ENCODE results near the gene DIAPH2.
A peak's percentile ranks its signal among the peaks of the same experiment; 100 is the strongest.

The DIAPH2 gene

DNA sequence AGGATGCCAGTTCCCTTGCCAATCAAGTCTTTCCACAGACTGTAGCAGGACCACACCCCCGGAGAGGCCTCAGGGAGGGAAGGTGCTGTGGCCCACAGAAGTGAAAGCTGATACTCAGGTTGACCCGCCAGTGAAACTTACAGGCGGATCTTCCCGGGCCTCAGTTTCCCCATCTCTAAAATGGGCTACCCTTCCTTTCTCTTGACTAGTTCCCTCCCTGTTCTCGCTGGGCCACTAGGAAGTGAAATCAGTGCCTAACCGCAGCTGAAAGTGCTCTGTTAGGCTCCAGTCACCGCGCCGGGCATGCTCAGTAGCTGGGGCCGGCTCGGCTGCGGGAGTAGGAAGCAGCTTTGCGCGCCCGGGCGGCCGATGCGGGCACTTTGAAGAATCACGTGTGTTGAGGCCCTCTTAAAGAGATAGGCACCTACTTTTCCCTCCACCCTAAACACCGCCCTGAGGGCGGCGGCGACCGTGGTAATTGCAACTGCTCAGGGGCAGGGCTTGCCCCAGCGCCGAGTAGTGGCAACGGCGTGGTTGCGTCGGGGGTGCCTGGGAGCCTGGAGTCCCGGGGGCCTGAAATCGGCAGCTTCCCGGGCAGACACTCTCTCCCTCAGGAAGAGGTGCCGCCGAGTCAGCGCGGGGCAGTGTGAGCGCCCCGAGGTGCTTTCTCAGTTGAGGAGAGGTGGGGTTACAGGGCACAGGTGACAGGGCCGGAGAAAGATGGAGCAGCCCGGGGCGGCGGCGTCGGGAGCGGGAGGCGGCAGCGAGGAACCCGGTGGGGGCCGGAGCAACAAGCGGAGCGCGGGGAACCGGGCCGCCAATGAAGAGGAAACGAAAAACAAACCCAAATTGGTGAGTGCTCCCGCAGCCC, at the start of gene DIAPH2:
TSS of gene DIAPH2 (plus strand) at position 504 of the 871 bp plus-strand sequence.
- Histone ChIP-seq H3K27ac (peak within 1 kb of the TSS; percentile 59), H3K27me3 (replicated peaks) (no peaks in the 10 kb centered on the region), H3K36me3 (replicated peaks) (no peaks in the 10 kb centered on the region), H3K4me3 (ENCODE audit: low read depth, low read length) (peak within 1 kb of the TSS; percentile 72)
- TF ChIP-seq CTCF (IDR thresholded peaks at IDR 0.05; ENCODE audit: low read depth, low read length, missing control alignments) = peak; percentile 24
- DNase-seq = peak; percentile 78
- in situ Hi-C loops (cut with HindIII; ENCODE audit: low pct_ligation_motif_present, low sequenced_read_pairs) = no loop called here

GRCh38 chrX:96650023-96650422, 34.6 kb upstream of the DIAPH2 start:
- no peaks in the 10 kb centered on the region for H3K27me3 ChIP-seq (replicated peaks)
- in situ Hi-C loops (cut with HindIII; ENCODE audit: low pct_ligation_motif_present, low sequenced_read_pairs) = no loop called here
- DNase-seq = no peak
- no peak for TF ChIP-seq CTCF (IDR thresholded peaks at IDR 0.05; ENCODE audit: low read depth, low read length, missing control alignments)
- no peaks in the 10 kb centered on the region for H3K36me3 ChIP-seq (replicated peaks)
- no peak overlapping the region for H3K27ac ChIP-seq
- no peak overlapping the region for H3K4me3 ChIP-seq (ENCODE audit: low read depth, low read length)

DNA sequence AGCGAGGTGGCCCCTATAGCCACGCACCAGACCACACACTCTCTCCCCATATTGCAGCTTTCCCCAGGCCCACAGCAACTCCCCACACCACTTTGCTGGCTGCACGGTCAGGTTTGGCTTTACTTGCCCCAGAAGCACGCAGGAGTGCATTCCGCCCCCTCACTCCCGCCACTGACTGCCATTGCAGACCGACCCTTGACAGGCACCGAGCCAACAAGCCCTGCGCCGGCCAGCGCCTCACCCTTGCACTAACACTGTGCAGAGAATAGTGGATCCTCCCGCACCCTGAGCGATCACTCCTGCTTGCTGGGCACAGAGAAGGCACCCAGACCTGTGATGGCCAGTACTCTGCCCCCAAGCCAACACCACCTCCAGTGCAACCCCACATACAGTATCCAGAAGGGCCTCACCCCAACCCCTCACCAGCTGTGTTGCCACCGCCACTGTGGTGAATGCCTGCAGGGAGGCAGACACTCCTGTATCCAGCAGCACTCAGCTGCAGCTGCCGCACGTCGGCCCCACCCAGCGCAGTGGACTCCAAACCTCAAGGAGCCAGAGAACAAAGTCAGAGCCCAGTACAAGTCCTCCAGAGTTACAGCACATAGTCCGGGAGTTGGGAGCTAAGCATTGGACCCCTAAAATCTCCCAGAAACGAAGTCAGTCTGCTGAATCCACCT, 28.6 kb upstream of the DIAPH2 start:
- Histone ChIP-seq H3K4me3 (ENCODE audit: low read depth, low read length) (no peak overlapping the region), H3K36me3 (replicated peaks) (no peaks in the 10 kb centered on the region), H3K27ac (no peak overlapping the region), H3K27me3 (replicated peaks) (no peaks in the 10 kb centered on the region)
- DNase-seq = no peak
- in situ Hi-C loops (cut with HindIII; ENCODE audit: low pct_ligation_motif_present, low sequenced_read_pairs) = no loop called here
- no peak for TF ChIP-seq CTCF (IDR thresholded peaks at IDR 0.05; ENCODE audit: low read depth, low read length, missing control alignments)

GRCh38 chrX:96682516-96682915, 2.1 kb upstream of the DIAPH2 start:
- H3K36me3 ChIP-seq (replicated peaks) = no peaks in the 10 kb centered on the region
- no peak overlapping the region for H3K27ac ChIP-seq
- in situ Hi-C loops (cut with HindIII; ENCODE audit: low pct_ligation_motif_present, low sequenced_read_pairs) = no loop called here
- TF ChIP-seq CTCF (IDR thresholded peaks at IDR 0.05; ENCODE audit: low read depth, low read length, missing control alignments) = no peak
- no peak for DNase-seq
- no peaks in the 10 kb centered on the region for H3K27me3 ChIP-seq (replicated peaks)
- H3K4me3 ChIP-seq (ENCODE audit: low read depth, low read length) = no peak overlapping the region

DNA sequence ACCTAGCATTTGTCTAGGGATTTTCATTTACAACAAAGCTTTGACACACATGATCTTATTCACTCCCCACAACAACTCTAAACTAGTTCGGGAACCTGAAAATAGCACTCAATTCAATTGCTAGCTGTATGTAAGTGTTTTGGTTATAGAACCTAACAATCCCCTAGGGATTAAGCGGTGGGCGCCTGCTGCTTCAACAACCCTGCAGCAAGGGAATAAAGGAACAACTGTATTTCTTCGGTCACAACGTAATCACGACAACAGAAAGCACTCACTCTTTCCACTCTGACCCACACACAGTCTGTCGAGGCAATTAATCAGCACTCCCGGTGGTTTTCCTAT, 674 bp upstream of the DIAPH2 start:
- TF ChIP-seq CTCF (IDR thresholded peaks at IDR 0.05; ENCODE audit: low read depth, low read length, missing control alignments) = no peak
- Histone ChIP-seq H3K36me3 (replicated peaks) (no peaks in the 10 kb centered on the region), H3K4me3 (ENCODE audit: low read depth, low read length) (peak overlapping the region; percentile 72), H3K27ac (no peak overlapping the region), H3K27me3 (replicated peaks) (no peaks in the 10 kb centered on the region)
- DNase-seq = no peak
- in situ Hi-C loops (cut with HindIII; ENCODE audit: low pct_ligation_motif_present, low sequenced_read_pairs) = no loop called here

Data from brain microvascular endothelial cell (primary cell).